ENCODE data around the gene STARD4.

STARD4 gene

GRCh38 chr5:111469293-111469896, 42.9 kb downstream of the STARD4 start:
- no peak for DNase-seq

GRCh38 chr5:111463311-111463710, 49.0 kb downstream of the STARD4 start:
- no peak for DNase-seq

GRCh38 chr5:111461934-111462333, 50.4 kb downstream of the STARD4 start:
- DNase-seq: no peak

- no peak for DNase-seq
Measured at GRCh38 chr5:111461255-111461671, 51.1 kb downstream of the STARD4 start.

GRCh38 chr5:111454776-111455175, 57.6 kb downstream of the STARD4 start:
- no peak for DNase-seq

GRCh38 chr5:111454198-111454622, 58.1 kb downstream of the STARD4 start:
- peak; percentile 73 for DNase-seq

- DNase-seq: no peak
Measured at GRCh38 chr5:111453747-111454146, 58.6 kb downstream of the STARD4 start.

GRCh38 chr5:111453295-111453694, 59.0 kb downstream of the STARD4 start:
- no peak for DNase-seq

- DNase-seq: peak; percentile 25
Measured at GRCh38 chr5:111447822-111448221, 64.5 kb downstream of the STARD4 start.

GRCh38 chr5:111447099-111447498, 65.2 kb downstream of the STARD4 start:
- no peak for DNase-seq

All from NCI-H1417 treated with DMSO at 0.1 percent for 48 hours (cell line).